HG02571 (cell line): Measurements from ENCODE around the gene XRCC3.

Experiments used
- ATAC-seq: cut with Tn5 transposase; IDR thresholded peaks from one replicate; pipeline ENCODE4 v1.9.1; 2021; ENCODE audit warnings: mild to moderate bottlenecking, moderate library complexity; ENCODE audit not compliant: unreplicated experiment

XRCC3 gene

DNA sequence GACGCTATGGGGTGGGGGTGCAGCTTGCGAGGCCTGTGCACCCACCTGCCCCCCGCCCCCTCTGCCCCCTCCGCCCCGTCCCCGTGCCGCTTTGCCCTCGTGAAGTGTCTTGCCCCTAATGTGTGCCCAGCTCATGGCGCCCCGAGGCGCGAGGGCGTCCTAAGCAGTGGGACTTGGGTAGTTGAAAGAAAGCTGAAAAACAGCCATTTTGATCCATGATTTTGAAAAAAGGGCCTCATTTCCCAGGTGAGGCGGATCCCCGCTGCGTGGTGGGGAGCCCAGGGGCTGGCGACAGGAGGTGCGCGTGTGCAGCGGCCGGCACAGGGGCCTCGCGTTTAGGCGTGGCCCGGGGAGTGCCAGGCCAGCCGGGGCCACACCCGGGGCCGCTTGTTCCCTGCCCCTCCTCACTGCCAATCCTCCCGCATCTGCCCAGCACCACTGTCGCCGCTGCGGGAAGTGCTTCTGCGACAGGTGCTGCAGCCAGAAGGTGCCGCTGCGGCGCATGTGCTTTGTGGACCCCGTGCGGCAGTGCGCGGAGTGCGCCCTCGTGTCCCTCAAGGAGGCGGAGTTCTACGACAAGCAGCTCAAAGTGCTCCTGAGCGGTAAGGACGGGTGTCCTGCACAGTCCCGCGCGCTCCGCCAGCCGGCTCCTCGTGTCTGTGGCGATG is 12.2 kb upstream of the XRCC3 start:
- ATAC-seq, result no peak

DNA sequence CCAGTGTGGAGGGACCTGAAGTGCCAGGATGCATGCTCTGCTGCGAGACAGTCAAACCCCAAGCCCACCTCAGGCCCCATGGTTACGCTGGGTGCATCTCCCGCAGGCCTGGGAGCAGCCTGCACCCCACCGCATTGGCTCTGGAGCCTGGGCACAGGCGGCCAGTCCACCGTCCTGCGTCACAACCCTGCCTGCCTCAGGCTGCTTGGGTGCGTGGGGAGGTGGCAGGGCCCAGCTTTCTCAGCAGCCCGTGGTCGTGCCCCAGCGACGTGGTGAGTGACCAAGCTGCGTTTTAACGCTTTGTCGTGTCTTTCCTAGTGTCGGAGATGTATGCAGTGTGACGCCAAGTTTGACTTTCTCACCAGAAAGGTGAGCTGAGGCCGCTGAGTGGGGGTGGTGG is 11.2 kb upstream of the XRCC3 start:
- no peak for ATAC-seq

DNA sequence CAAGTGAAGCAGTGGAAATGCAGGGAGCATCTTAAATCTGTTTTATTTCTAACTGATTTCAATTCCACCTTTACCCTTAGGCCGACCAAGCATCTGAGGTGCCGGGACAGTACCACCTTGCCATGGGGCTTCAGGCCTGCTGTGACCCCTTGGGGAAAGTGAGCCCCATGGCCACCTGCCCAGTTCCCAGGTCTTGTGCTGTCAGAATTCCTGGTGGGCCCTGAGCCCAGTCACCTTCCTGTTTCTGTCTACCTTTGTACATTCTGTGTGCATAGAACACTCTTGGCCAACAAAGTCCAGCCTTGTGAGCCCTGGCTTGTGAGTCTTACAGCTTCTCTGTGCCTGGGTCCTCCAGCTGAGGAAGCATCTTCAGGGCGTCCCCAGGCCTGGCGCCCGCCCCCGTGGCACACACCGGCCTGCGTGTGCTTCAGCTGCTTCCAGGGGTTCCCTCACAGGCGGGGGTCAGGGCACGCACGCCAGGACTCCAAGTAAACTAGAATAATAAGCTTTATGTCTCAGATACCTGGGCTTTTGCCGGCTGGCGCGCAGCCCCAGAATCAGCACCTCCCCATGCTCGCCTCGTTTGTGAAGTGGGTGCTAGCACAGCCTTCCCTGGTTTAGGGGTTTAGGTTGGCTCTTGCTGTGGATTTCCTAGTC is 10.6 kb upstream of the XRCC3 start:
- ATAC-seq, result no peak

DNA sequence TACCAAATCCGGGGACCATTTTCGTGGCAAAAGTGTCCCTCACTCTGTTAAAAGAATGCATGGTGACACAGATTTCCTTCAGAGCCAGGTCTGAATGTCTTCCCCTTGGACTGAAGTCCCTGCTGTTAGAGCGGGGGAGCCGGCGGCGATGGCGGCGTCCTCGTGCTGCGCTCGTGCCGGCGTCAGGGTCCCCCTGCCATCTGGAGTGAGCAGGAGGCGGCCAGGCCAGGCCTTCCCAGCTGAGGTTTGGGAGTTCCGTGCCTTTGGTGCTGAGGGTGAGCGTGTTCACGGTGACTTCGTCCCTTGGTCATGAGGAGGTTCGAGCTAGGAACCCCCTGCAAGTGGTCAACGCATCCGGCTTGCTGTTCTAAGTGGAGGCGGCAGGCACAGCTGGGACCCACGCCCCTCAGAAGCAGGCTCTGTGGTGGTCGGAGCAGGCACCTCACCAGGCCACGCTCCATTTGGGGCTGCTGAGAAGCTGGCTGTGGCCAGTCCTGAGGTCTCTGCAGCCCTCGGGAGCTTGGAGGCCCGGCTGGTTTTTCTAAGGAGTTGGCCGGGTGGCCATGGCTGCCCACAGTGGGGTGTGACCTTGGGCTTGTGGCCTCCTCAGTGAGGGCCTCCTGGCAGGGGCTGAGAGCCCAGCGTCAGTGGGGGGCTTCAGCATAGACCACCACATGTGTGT is 9.9 kb upstream of the XRCC3 start:
- no peak for ATAC-seq

DNA sequence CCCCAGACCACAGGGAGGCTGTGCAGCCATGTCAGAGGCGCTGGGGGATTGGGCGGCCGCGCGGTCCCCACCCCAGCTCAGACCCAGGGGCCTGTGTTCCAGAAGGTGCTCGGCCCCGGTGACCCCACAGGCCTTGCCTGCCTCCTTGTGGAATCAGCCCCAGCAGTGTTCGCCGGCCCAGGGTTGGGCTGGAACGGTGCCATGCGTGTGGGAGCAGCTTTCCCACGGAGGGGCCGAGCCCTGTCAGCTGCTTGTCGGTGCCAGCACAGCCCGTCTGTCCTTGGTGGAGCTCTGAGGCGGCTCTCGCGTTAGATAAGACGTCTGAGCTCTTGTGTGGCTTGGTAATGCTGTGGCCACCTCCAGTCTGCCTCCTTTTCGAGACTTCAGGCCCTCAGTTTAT is 8.9 kb upstream of the XRCC3 start:
- ATAC-seq, result no peak

DNA sequence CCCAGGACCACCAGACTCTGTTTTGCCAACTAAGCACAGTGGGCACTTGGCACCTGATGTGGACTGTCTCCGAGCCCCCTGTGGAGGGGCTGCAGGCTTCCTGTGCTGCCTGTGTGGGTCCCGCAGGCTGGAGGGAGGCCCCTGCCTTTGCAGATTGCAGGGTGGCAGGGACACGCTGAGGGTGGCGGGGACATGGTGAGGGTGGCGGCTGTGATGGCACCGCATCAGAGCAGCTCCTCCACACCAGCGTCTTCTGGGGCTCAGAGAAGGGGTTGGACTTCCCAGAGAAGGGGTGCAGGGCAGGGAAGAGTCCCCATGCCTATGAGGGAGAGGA is 8.5 kb upstream of the XRCC3 start:
- ATAC-seq, result no peak

DNA sequence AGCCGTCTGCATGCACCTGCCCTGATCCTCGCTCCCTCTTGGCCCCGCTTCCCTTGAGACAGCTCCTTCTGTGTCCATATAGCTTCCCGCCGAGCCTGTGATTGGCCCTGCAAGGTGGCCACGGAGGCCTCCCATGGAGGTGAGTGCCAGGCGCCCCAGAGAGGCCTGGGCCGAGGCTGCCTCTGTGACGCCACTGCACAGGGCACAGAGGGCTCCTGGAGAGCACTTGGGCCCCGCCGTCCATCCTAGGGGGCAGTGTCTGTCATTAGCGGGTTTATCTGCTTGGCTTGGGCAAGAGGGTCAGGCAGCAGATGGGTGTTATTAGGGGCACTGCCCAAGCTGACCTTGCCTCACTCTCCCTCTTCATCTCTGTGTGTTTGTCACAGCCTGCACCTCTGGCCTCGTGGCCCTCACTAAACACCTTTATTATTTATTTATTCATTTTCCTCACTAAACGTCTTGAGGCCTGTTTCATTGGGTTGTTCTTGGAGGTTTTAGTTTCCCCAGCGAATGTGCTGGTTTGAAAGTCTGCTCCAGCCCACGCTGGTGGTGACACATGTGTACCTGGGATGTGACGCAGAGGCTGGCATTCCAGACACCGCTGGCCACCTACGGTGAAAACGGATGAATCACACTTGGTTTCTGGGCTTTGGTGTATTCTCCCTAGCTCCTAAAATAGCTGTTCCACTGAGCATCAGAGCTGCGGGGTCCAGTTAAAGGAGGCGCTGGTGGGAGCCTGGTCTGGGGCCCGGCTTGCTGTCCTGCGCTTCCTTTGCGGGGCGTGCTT is 6.3 kb upstream of the XRCC3 start:
- ATAC-seq, result no peak

DNA sequence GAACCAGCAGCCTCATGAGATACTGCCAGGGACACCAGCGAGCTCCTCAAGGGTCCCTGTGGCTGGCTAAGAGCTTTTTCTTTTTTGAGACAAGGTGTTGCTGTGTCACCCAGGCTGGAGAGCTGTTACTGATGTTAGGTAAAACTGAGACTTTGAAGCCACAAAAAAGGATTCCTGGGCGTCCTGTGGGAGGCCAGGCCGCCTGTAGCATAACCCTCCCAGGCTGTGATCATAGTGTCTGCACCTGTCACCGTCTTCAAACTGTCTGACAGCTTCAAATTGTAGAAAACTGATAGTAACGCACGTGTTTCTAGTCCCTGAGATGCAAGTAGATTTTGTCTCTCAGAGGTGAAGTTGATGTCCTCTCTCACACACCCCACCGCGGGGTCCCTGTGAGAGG is 4.5 kb upstream of the XRCC3 start:
- no peak for ATAC-seq

DNA sequence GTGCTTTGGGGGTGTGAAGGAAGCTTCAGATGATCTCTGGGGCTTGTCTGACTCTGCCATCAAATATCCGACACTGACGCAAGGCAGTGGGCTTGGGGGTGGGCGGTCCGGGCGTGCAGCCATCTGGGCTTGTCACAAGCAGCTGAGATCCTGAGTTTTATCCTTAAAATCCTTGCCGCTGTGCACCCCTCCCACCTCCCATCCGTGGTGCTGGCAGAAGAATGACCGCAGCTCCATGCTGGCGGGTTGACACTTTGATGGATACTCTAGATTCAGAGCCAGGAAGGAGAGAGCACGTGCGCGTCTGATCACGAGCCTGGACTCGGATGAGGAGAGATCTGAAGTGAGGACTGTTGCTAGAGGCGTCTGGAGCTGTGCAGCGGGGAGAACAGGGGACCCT is 3.3 kb upstream of the XRCC3 start:
- no peak for ATAC-seq

DNA sequence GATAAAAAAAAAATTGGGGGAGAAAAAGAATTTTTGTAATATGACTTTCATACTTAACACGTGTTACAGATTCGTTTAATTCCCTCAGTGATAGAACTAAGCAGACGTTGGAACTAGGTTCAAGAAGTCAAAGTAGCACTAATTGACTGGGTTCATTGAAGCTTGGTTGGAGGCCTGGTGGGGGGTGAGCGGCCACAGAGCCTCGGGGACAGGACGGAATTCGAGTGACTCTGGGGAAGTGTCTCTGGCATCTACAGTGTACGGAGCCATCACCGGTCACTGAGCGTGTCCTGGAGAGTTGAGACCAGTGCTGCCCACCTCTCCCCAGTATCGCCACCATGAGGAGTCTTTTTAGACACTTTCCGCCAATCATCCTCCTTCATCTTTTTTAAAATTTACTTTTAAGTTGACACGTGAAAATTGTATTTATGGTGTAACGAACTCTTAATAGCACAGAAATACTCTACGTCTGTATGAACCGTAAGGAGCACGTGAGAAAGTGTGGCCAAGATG is 1.7 kb upstream of the XRCC3 start:
- ATAC-seq, result no peak

DNA sequence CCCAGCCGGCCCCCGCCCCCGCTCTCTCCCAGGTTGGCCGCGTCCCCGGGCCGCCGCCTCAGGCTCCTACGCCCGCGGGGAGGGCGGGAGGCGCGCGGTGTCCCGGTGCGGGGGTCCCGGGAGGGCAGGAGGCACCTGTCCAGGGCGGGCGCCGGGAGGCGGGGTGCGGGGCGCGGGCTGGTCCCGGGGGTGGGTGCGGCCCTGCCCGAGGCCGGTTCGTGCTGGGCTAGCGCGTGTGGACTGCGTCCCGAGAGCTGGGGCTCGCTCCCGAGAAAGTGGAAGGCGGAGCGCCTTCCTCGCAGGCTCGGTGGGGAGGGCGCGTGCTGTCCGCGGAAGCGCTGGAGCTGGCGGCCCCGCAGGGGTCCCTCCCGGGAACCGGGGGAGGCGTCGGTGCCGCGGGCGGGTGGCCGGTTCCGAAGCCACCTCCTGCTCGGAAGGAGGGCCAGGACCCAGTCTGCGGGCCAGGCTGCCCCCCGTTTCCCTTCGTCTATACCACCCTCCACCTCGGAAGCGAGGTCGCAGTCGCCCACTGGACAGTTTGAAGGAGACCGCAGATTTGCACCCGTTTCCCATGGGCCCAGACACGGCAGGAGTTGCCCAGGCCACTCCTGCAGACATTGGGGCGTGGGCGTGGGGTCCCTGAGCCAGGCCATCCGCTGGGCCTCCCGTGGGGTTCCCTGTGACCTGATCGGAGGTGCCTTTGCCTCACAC is 995 bp upstream of the XRCC3 start:
- no peak for ATAC-seq

DNA sequence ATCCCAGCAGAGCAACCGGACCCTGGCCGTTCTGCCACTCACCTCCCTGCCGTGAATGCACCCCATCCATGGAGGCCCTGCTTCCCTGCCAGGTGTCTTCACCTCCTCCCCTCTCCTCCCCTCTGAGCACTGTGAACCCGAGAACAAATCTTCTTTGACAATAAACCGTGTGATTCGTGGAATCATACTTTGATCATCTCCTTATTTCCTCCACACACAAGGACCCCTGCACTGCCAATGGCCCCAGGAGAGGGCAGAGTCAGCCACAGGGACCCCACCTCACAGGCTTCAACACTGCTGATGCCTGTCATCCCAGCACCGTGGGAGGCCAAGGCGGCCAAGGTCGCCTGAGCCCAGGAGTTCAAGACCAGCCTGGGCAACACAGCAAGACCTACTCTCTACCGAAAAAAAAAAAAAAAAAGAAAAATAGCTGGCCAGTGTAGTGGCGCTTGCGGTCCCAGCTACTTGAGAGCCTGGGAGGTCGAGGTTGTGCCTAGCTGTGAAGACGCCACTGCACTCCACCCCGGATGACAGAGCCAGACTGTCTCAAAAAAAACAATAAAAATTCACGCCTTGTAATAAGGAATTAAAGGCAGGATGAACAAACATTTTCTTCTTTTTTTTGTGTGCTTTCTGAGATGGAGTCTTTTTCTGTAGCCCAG is 1.1 kb downstream of the XRCC3 start:
- ATAC-seq, result no peak

DNA sequence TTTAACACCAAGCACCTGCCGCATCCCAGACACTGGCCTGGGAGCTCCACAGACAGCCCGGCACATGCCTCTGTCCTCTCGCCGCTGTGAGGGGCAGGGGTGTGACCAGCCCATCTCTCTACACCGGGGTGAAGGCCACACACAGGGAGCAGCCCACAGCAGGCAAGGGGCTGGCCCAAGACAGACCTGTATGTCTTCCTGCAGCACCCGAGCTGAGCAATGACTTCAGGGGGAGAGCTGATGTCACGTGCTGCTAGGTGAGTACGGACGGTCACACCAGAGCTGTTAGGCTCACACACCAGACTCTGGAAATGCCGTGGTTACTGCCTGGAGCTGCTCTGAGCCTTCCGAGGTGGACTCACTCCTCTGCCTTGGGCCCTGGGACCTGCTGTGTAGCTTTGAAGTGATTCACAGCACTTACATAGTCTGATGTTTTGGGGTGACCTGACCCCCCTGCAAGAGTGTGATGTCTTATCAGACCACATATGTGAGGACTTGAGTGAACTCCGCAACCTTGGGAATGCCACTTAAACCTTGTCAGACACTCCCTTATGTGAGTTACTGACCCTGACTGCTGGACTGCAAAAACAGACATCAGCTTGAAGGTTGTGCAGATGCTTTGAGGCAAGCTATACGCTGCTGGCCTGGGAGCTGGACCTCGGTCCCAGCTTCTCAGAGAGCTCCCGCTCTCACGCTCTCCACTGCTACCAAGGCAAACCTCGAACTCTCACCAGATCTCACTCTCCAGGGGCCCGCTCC is 1.8 kb downstream of the XRCC3 start:
- no peak for ATAC-seq

DNA sequence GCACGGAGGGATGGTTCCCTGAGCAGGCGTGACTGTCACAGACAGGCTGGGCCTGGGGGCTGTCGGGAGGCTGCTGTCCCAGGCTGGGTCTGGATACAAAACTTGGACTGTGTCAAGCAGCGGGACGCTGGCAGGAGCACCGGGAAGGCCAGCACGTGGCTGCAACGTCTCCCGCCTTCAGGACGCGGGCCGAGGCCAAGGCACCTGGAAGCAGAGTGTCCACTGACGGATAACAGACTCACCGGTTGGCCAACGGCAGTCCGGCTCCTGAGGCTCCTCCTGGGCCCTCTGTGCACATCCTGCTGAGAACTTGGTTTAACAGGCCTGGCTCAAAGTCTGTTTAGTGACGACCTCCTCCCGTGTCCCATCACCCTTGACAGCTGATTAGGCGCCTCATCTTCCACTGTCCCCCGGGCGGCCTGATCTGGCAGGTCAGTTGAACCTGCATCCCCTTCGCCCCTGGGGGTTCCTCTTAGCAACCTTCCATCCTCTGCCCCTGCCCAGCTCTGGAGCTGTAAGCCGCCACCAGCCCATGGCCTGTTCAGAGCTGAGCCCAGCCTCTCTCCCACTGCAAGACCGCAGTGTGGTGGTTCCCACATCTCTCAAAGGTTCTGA is 2.5 kb downstream of the XRCC3 start:
- ATAC-seq, result no peak

DNA sequence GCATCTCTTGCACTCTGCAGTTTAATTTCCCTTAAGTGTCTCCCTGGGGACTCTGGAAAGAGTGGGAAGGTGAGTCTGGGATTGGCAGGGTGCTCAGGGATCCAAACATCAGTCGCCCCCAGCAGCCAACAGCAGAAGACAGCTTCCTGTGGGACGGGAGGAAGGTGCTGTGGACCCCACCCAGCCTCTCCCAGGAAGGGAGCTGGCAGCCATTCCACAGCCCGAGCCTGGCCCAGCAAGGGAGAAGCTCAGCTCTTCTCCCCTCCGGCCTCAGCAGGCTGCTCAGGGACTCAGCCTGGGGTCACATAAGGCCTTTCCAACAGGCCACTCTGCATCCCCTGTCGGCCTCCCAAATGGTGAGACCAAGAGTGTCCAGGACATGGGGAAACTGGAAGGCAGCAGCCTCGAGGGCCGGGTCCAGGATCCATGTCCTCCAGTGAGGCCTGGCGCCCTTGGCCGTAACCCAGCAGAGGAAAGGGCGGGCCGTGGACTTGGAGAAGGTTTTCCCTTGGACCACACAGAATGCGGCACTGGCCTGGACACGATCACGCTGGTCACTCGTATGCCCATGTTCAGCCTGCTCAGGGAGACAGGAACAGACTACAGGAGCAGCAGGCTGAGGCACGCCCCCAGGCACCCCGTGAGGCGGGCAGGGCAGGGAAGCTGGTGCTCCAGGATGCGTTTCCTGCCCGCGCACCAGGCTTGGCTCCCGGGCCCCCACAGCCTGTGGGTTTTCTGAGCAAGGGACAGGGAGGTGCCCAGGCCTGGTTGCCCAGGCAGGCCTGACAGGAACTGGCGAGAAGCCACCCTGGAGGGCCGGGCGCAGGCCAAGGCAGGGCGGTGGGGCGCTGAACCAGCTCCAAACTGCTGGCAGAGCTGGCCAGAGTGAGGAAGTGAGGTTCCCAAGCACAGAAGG is 3.5 kb downstream of the XRCC3 start:
- ATAC-seq, result no peak

DNA sequence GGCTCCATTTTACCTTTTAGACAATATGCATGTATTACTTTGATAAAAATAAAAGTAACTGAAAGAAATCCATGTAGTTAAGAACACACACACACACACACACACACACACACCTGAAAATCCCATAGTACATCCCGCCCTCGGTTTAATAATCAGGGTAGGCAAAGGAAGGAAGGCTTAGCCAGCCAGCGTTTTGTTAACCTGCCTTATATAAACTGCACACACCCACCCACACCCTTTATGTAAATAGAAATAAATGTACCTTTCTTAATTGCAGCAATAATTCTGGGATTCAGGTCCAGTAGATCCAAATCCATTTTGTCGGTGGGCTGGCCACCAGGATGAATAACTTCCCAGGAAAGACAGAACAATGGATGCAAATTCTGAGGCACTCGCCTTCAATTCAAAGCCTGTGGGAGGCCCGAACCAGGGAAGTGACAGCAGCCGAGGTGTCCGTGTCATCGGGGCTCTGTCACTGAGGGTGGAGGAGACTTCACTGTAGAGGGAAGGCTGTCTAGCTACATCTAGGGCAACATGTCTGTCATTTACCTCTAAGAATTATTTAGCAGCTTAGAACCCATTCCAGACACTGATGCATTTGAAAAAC is 4.4 kb downstream of the XRCC3 start:
- no peak for ATAC-seq

DNA sequence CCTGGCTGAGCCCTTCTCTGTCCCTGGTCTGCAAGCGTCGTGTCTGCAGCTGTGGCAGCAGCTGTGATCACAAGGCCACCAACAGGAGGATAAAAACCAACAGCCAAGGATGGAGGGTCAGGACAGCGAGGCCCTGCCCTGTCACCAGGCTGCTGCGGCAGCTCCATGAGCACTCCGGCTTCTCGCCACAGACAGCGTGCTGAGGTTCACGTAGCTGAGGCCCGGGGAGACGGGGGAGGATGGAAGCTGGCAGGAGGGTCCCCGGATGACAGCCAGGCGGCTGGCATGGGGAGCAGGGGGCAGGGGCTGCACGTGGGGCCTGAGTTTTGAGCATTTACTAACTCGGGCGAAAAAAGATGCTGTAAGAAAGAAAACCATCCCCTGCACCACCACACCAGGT is 5.4 kb downstream of the XRCC3 start:
- no peak for ATAC-seq

DNA sequence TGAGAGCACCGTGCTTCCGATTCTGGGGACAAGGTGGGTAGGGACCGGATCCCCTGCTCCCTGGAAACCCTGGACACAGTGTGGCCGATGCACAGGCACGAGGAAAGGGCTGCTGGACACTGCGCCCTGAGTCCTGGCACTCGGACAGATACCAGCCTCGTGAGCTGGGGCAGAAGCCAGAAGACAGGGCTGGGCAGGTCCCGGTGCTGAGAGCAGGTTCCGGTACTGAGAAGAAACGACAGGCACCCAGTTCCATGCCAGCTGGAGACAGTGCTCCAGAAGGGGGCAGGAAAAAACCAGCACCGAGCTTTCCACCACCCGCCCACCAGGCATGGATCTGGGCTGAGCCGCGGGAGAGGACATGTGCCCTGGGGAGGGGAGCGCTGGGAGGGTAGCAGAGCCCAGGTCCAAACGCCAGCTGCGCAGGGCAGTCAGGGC is 6.5 kb downstream of the XRCC3 start:
- no peak for ATAC-seq
